KOPT-K1 (cell line): ENCODE data around the gene TP53TG3D.
"Not testable (repeated sequence)": the region's sequence is repeated elsewhere in the genome, so short reads cannot be mapped to it uniquely, and the experiment has no call there.

Experiments used
- H3K27ac ChIP-seq: fragments of 200-600 bp; sonication (generic); 2 replicates; pipeline ENCODE4 v1.5.1; 2016; ENCODE audit warnings: antibody characterized with exemption, mild to moderate bottlenecking, low read depth, low read length; ENCODE audit not compliant: poor library complexity, severe bottlenecking
- H3K36me3 ChIP-seq: fragments of 200-600 bp; sonication (generic); 2 replicates; pipeline ENCODE4 v1.5.1; 2017; ENCODE audit warnings: antibody characterized with exemption, mild to moderate bottlenecking, low read length, moderate library complexity; ENCODE audit not compliant: insufficient read depth
- H3K9me3 ChIP-seq: fragments of 200-600 bp; sonication (generic); 2 replicates; pipeline ENCODE4 v1.5.1; 2017; ENCODE audit warnings: antibody characterized with exemption, low read length, mild to moderate bottlenecking; ENCODE audit not compliant: insufficient read depth, poor library complexity, severe bottlenecking

The TP53TG3D gene

GRCh38 chr16:32252986-32253385 is at the start of gene TP53TG3D:
Gene TP53TG3D, plus strand, starts transcription at chr16:32253286. Its CDS starts 68 bp downstream, at chr16:32253354.
- H3K36me3 ChIP-seq, H3K27ac ChIP-seq: not testable (repeated sequence)

GRCh38 chr16:32253507-32253906 is 421 bp downstream of the TP53TG3D start:
- H3K27ac ChIP-seq, H3K36me3 ChIP-seq, H3K9me3 ChIP-seq: not testable (repeated sequence)

More at GRCh38 chr16:32252986-32253385, at the start of gene TP53TG3D:
- not testable (repeated sequence) for H3K9me3 ChIP-seq

GRCh38 chr16:32261526-32261925 is 8.4 kb downstream of the TP53TG3D start:
- H3K36me3 ChIP-seq, H3K27ac ChIP-seq, H3K9me3 ChIP-seq: not testable (repeated sequence)

GRCh38 chr16:32263552-32263951 is 10.5 kb downstream of the TP53TG3D start:
- not testable (repeated sequence) for H3K36me3 ChIP-seq, H3K9me3 ChIP-seq, H3K27ac ChIP-seq

- H3K27ac ChIP-seq, H3K36me3 ChIP-seq, H3K9me3 ChIP-seq: not testable (repeated sequence)
Measured at GRCh38 chr16:32281910-32282309, 28.8 kb downstream of the TP53TG3D start.

GRCh38 chr16:32283024-32283423 is 29.9 kb downstream of the TP53TG3D start:
- not testable (repeated sequence) for H3K9me3 ChIP-seq, H3K27ac ChIP-seq, H3K36me3 ChIP-seq

- H3K27ac ChIP-seq, H3K9me3 ChIP-seq, H3K36me3 ChIP-seq: not testable (repeated sequence)
Measured at GRCh38 chr16:32283917-32284495, 30.9 kb downstream of the TP53TG3D start.

GRCh38 chr16:32284800-32285796 is 32.0 kb downstream of the TP53TG3D start:
- not testable (repeated sequence) for H3K27ac ChIP-seq, H3K36me3 ChIP-seq, H3K9me3 ChIP-seq

GRCh38 chr16:32286193-32286592 is 33.1 kb downstream of the TP53TG3D start:
- H3K9me3 ChIP-seq, H3K36me3 ChIP-seq, H3K27ac ChIP-seq: not testable (repeated sequence)

GRCh38 chr16:32287743-32288142 is 34.7 kb downstream of the TP53TG3D start:
- not testable (repeated sequence) for H3K9me3 ChIP-seq, H3K27ac ChIP-seq, H3K36me3 ChIP-seq

GRCh38 chr16:32289197-32289596 is 36.1 kb downstream of the TP53TG3D start:
- not testable (repeated sequence) for H3K27ac ChIP-seq, H3K9me3 ChIP-seq, H3K36me3 ChIP-seq

GRCh38 chr16:32302776-32303175 is 49.7 kb downstream of the TP53TG3D start:
- not testable (repeated sequence) for H3K36me3 ChIP-seq, H3K27ac ChIP-seq, H3K9me3 ChIP-seq
